Measurements from ENCODE around the gene TAMM41.
A peak's percentile ranks its signal among the peaks of the same experiment; 100 is the strongest.
"Not testable (repeated sequence)": the region's sequence is repeated elsewhere in the genome, so short reads cannot be mapped to it uniquely, and the experiment has no call there.

Gene TAMM41, protein sequence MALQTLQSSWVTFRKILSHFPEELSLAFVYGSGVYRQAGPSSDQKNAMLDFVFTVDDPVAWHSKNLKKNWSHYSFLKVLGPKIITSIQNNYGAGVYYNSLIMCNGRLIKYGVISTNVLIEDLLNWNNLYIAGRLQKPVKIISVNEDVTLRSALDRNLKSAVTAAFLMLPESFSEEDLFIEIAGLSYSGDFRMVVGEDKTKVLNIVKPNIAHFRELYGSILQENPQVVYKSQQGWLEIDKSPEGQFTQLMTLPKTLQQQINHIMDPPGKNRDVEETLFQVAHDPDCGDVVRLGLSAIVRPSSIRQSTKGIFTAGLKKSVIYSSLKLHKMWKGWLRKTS
- total RNA-seq = 10.6 to 11.7 reads per million in 2 donors

DNA sequence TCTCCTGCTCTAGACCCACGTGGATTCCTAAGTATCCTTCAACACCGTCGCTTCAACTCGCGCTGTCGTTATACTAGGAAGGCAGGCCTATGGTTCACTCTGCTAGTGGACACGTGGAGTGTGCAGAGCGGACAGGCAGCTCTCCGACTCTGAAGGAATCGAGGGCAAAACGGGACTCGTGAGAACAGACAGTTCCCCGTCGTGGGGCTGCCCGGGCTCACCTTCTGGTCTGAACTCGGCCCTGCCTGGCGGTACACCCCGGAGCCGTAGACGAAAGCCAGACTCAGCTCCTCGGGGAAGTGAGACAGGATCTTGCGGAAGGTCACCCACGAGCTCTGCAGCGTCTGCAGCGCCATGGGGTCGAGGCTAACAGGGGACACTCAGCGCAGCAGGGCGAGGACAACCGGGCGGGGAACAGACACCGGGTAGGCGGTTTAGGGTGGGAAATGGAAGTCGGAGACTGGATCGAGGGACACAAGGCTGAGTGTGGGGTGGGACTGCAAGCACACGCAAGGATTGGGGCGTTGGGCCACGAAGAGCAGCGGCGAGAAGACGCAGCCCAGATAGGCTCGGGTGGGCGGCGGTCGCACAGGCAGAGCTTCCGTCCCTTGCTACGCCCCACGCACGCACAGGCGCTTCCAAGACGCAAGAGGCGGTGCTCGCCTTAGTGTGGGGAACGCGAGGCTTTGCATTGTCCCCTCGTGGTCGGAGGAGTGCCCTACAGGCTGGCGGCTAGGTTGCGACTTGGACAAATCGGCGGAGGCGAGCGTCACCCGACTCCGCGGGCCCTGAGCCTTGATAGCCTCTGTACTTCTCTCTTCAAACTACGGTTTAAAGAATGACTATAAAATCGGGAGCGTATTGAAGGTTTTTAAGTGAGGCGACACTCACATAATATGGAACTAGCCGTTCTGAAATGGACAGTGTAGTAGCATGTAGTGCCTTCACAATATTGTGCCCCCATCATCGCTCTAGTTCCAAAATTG lies at the start of gene TAMM41:
TSS of gene TAMM41 (minus strand) at position 605 of the 986 bp plus-strand sequence. CDS start at position 356, 249 bp downstream.
- DNase-seq = peak; percentile 75

DNA sequence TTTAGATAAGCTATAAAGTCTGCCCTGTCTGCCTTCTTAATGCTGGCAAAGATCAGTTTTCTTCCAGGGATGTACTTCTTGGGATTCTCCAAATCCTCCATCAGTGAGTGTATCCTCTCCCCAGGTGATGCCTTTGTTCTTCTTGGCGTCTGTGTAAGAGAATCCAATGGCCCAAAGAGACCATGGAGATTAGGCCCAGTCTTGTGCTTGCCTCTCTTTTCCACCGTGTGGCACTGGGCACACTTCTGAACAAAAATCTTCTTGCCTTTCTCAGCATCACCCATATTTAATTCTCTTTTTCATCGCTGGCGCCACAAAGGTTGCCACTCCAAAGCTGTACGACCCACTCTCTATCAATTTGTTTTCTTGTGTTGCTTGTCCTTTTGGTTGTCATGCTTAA lies 32.2 kb upstream of the TAMM41 start:
- DNase-seq = no peak

DNA sequence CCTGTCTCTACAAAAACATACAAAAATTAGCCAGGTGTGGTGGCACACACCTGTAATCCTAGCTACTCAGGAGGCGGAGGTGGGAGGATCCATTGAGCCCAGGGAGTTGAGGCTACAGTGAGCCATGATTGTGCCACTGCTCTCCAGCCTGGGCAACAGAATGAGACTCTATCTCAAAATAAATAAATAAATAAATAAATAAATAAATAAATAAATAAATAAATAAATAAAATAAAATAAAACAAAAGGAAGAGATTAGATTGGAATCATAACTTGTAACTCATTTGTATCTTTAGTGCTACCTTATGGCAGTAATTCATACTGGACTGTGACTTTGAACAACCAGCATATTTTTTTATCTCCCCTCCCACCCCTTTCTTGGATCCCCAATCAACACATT lies 28.0 kb upstream of the TAMM41 start:
- DNase-seq = not testable (repeated sequence)

DNA sequence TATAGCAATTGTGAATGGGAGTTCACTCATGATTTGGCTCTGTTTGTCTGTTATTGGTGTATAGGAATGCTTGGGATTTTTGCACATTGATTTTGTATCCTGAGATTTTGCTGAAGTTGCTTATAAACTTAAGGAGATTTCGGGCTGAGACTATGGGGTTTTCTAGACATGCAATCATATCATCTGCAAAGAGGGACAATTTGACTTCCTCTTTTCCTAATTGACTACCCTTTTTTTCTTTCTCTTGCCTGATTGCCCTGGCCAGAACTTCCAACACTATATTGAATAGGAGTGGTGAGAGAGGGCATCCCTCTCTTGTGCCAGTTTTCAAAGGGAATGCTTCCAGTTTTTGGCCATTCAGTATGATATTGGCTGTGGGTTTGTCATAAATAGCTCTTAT lies 17.1 kb upstream of the TAMM41 start:
- not testable (repeated sequence) for DNase-seq

DNA sequence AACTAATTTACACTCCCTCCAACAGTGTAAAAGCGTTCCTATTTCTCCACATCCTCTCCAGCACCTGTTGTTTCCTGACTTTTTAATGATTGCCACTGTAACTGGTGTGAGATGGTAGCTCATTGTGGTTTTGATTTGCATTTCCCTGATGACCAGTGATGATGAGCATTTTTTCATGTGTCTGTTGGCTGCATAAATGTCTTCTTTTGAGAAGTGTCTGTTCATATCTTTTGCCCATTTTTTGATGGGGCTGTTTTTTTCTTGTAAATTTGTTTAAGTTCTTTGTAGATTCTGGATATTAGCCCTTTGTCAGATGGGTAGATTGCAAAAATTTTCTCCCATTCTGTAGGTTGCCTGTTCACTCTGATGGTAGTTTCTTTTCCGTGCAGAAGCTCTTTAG lies 15.9 kb upstream of the TAMM41 start:
- DNase-seq = not testable (repeated sequence)

DNA sequence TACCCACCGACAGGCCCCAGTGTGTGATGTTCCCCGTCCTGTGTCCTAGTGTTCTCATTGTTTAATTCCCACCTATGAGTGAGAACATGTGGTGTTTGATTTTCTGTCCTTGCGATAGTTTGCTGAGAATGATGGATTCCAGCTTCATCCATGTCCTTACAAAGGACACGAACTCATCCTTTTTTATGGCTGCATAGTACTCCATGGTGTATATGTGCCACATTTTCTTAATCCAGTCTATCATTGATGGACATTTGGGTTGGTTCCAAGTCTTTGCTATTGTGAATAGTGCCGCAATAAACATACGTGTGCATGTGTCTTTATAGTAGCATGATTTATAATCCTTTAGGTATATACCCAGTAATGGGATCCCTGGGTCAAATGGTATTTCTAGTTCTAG lies 15.5 kb upstream of the TAMM41 start:
- not testable (repeated sequence) for DNase-seq

DNA sequence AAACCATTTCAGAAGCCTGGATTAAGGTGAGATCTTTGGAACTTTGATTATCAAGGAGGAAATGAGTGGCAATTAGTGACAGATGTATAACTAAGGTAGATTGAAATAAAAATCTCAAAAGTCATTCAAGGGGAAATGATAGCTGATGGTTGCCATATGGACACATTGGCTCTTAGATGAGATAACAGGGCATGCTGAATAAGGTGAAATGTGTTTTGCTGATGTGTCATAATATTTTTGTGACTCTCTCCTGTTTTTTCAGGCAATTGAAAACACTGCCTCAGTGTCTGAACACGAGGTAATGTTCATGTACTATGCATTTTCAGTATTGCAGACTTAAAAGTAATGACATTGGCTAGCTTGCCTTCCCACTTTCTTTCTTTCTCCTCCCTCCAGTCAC lies 13.5 kb upstream of the TAMM41 start:
- not testable (repeated sequence) for DNase-seq

DNA sequence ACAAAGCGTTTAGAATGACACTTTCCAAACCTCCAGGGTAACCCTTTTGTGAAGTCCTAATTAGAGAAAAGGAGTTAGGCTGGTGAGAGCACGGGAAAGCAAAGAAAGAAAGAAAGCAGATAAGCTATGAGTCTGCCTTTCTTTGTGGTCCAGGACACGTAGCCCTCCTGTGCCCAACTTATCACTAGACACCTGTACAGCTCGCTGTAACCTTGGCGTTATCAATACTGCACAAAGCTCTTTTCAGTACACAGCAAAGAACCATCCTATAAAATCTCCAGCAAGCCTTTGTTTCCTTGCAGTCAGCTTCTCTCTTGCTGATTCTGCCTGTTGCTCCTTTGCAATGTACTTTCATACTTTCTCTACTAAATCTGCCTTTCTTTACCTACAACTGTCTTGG lies 6.8 kb upstream of the TAMM41 start:
- DNase-seq = no peak

DNA sequence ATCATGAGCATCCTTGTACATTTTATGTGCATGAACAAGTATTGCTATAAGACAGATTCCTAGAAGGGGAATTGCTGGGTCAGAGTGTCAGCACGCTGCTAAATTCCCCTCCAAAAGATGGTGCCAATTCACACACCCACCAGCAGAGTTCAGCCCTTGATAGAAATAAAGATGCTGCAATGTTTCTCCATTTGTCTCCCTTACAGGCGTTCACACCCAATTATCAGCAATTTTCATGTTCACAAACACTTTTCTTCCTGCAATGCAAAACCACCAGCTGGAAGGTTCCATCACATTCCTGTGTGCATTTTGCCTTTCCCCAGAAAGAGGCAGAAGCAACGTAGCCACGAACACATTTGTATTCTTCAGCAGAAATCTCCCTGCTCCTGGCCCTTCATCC lies 3.3 kb upstream of the TAMM41 start:
- DNase-seq = no peak

DNA sequence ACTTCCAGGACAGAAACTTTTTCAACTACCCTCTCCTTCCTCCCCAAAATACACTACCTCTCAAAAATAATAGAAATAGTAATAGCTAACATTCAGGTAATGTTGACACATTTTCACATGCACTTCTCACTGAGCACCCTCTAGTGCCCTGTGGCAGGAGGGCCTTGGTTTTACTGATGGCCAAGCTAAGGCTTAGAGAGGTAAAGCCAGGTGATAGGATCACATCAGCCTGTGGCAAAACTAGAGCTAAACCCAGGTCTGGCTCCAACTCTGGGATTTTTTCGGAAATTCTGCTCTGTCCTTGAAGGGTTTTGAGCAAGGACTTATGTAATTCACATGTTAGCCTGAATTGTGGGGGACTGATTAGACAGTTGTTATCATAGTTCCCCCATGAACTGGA lies 922 bp upstream of the TAMM41 start:
- DNase-seq = no peak

DNA sequence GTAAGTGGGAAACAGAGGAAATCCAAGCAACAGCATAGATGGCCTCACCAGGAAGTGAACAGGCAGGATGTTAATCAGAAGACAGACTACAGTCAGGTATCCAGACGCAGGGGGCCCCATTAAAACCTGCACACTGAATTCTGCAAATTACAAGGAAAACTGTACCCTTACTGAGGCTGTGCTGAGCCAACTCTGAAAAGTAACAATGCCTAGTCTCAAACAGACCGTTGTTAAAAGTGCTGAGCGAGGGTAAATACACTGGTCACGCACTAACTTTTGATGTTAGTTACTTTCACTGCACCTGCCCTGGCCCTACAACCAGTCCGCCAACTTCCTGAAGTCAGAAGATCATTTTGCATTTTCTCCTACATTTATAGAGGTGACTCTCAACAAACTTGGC lies 1.0 kb downstream of the TAMM41 start:
- no peak for DNase-seq

DNA sequence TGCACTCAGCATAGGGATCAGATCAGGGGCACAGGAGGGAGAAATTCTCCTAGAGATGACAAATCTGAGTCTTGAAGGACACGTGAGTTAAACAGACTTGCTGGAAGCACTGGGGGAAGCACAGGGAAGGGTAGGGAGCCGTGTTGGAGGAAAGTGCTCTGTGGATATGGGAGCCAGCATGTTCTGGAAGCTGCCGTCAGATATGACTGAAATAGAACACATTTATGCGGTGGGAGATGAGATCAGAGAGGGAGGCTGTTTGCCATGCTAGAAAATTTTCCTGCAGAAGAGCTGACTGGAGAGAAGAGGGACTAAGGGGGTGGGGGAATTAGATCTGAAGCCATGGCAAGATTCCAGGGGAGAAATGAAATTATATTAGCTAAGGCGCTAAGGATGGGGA lies 1.8 kb downstream of the TAMM41 start:
- no peak for DNase-seq

DNA sequence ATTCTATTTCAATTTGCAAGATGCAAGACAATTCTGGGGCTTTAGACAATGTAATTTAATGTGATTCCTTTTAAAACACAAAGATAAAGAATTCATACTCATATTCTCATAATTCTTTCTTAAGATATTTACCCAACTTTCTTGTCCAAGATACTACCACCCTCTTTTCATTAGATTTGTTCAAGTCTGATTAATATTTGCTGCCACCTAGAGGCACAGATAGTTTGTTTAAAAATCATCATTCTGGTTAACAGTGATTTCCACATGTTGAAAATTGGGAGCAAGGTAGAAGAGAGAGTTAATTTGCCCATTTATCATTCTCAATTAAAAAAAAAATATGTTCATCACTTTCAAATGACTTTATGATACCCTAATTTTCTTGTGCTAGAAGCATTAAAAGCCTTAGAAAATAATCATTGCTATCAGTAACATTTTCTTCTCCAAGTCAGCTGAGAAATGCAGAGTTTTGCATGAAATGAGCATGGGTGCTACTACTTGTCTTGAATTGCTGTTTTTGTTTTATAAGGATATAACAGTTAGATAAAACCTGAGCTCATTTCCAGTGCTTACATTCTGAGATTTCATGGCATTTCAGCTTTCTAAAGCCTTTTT lies 11.6 kb downstream of the TAMM41 start:
- DNase-seq = no peak

DNA sequence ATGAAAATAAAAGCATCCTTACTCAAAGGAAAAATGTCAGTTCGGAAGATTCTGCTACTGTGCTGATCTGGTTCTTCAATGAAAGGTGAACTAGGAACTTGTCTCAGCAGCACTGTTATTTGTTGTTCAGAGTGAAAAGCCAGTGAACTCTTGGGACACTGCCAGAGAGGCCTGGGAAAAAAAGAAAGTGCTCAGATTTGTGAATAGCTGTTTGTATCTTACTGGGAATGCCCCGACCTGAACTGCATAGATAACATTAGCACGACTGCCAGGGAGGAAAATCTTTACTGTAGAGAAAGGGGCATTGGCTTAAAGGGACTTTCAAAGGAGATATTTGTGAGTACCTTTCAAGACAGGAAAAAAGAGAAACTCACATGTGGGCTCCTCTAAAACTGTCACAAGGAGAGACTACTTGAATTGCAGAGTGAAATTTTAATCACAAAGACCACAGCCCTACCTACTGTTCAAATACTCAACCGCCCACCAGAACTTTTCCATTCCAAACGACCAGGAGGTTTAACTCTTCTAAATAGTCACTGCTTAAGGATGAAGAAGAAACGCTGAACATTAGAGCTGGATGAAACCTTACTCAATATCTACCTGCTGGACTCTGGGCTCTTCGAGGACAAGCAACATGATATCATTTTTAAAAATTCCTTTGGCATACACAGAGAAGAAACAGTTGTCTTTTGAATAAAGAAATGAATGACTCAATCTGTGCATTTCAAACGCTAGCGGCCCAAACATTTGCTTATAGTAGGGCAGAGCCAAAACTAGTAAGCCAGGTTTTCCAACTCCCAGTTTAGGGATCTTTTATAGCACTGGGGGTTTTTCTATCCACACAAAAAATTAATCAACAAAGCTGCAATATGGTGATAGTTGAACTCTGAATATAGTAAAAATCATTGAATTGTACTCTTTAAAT lies 13.4 kb downstream of the TAMM41 start:
- no peak for DNase-seq

DNA sequence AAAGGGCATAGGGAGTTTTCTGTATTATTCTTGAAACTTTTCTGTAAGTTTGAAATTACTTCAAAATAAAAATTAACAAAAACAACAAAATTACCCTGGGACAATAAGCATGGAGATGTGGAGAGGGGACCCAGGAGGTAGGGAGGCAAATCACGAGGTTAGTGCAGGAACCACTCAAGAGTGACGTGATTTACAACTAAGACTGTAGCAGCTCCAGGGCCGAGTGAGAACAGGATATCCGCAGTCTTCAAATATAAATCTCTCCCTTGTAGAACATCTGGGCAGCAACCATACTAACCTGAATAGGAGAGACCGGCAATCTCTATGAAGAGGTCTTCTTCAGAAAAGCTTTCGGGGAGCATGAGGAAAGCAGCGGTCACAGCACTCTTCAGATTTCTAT lies 17.3 kb downstream of the TAMM41 start:
- DNase-seq = no peak

DNA sequence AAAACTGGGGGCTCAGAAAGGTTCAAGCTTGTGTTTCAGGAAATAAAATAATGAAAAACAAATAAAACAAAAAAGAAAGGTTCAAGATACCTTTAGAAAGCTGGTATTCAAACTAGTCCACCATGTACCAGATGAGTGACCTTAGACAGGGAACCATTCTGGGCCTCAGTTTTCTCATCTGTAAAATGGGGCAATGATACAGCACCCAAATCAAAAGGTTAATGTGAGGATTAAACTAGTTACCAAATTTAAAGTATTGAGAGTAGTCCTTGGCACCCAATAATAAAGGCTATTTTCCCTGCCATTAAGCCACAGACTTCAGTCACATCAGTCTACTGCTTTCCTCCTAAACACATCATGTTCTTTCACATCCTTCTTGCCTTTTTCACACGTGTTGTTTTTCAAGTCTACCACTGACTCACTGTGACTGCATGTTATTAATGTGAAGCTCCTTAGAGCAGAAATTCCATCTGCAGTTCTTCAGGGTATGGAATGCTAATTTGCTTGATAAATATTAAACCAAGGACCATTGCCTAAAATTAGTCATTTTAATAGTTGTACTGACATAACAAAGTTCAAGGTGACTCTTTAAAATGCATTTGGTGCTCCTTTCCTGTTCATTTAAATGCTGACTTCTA lies 19.9 kb downstream of the TAMM41 start:
- no peak for DNase-seq

DNA sequence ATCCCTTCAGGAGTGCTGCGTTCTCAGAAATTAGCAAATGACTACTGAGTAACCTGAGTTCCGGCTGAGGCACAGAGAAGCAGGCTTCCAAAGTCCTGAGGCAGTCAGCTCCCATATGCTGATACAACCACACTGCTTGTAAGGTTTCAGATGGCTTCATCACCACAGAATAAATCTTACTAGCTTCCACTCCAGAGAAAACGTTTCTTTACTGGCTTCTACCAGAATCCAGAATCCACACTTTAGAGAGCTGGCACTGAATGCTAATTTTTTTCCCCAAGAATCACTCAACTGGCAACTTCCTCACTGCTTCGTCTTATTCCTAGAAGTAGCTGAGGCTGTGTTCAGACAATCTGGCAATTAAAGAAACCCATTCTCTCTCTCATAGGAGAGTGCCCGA lies 21.4 kb downstream of the TAMM41 start:
- DNase-seq = no peak

DNA sequence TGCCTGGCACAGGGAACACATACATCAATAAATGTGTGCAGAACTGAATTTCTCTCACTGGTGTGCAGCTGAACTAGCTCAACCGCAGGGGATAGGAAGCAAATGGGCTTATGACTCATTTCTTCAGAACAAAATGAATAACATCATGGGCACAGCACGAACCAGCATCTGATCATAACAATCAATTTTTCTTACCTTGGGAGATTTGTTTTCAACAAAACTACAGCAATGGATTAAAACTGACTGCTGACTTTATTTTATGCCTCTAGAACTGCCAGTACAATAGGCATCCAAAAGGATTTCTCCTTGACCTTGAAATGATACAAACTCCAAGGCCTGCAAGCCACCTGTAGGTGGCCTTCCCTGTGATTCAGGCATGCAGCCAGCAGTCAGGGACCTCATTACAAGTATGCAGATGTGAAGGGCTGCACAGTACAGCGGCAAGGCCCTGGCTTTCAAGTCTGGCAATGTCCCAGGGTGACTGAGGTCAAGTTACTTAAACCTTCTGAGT lies 26.1 kb downstream of the TAMM41 start:
- no peak for DNase-seq

DNA sequence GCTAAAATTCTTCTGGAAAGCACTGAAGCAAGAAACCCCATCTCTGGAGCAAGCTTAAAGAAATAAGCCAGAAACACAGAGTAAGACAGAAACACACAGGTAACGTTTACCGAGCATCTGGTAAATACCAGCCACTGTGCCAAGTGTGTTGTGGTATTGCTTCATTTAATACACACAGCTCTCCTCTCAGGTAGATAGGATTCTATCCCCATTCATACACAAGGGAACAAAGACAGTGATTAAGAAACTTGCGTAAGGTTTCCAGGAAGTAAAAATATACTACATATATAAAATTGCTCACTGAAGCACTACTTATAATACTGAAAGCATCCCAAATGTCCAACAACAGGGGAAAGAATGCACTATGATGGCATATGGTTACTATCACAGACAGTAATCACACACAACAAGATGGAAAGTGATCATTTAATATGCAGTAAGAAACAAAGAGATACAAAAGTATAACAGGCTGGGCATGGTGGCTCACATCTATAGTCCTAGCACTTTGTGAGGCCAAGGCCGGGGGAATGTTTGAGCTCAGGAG lies 27.5 kb downstream of the TAMM41 start:
- DNase-seq = no peak

DNA sequence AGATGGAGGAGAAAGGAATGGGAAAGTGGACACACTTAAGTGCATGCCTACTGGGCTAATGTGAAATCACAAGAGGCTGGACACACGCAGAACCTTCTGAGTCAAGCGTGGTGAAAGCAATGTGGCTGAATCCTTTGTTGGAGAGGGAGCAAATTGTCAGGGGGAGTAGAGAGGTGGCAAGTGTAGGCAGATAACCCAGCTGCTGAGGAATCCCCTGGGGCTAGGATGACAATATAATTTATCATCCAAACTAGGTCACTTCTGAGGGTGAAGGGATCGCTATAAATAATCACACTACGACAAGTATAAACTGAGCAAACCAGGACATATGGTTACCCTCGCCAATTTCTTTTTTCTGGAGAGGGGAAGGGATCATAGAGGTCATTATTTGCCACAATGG lies 28.7 kb downstream of the TAMM41 start:
- no peak for DNase-seq

DNA sequence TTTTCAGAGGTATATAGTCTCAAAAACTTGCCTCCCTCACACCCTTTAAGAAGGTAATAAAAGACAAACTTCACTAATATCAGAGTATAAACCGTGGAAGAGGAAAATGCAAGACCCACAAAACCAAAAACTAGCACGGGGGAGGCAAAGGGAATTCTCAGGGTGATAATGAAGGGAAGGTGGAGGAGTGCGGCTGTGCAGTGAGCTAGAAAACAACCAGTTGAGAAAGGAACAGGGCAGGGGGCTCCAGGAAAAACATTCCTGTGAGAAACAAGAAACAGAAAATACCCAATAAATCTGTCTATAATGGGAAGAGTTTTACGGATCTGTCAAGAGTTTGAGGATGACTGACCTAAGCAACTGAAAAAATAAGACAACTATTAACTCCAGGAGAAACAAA lies 31.6 kb downstream of the TAMM41 start:
- DNase-seq = no peak
